OCI-LY3 (cell line): ENCODE results near the gene MRPL32.

Experiments
- H2AFZ ChIP-seq: fragments of 200-600, 300-600 bp; shearing (Covaris generic); 2 replicates; pipeline ENCODE4 v1.6.0; 2014; ENCODE audit warnings: antibody characterized with exemption, low read depth, low read length
- H3K27ac ChIP-seq: fragments of 200-600, 300-600 bp; sonication (generic); 2 replicates; pipeline ENCODE4 v1.5.1; 2014; ENCODE audit warnings: mild to moderate bottlenecking, low read length, moderate library complexity, mixed read lengths
- H3K27me3 ChIP-seq: fragments of 200-600, 300-600 bp; sonication (generic); 2 replicates; pipeline ENCODE4 v1.6.1; 2014; ENCODE audit warnings: low read depth, low read length, mixed read lengths
- H3K36me3 ChIP-seq: fragments of 200-600, 300-600 bp; sonication (generic); replicated peaks from 2 replicates; pipeline ENCODE3; 2014; ENCODE audit warnings: low read depth, low read length, mixed read lengths
- H3K4me1 ChIP-seq: fragments of 300-600, 200-600 bp; sonication (generic); 2 replicates; pipeline ENCODE4 v1.6.1; 2014; ENCODE audit warnings: low read length, mixed read lengths
- H3K4me2 ChIP-seq: fragments of 200-600, 300-600 bp; sonication (generic); 2 replicates; pipeline ENCODE4 v1.6.1; 2014; ENCODE audit warnings: low read length, mixed read lengths
- H3K4me3 ChIP-seq: fragments of 300-600, 200-600 bp; sonication (generic); 2 replicates; pipeline ENCODE4 v1.5.1; 2014; ENCODE audit warnings: antibody characterized with exemption, mild to moderate bottlenecking, low read length, moderate library complexity
- H3K79me2 ChIP-seq: fragments of 300-600, 200-600 bp; shearing (Covaris generic); 2 replicates; pipeline ENCODE4 v1.6.1; 2014; ENCODE audit warnings: mild to moderate bottlenecking, low read length, mixed read lengths
- H3K9ac ChIP-seq: fragments of 300-600, 200-600 bp; shearing (Covaris generic); 2 replicates; pipeline ENCODE4 v1.6.0; 2014; ENCODE audit warnings: mild to moderate bottlenecking, low read length, moderate library complexity
- H3K9me3 ChIP-seq: fragments of 200-600, 300-600 bp; shearing (Covaris generic); 2 replicates; pipeline ENCODE4 v1.6.1; 2014; ENCODE audit warnings: low read length, mixed read lengths; ENCODE audit not compliant: insufficient read depth
- H4K20me1 ChIP-seq: fragments of 200-600, 300-600 bp; sonication (generic); 2 replicates; pipeline ENCODE4 v1.6.1; 2016; ENCODE audit warnings: low read length, mixed read lengths; ENCODE audit not compliant: insufficient read depth
- EZH2phosphoT487 ChIP-seq: fragments of 200-600 bp; shearing (Covaris generic); IDR thresholded peaks from 2 replicates; pipeline ENCODE4 v1.6.1; 2018; ENCODE audit warnings: antibody characterized with exemption, mixed run types, low read depth
- TF ChIP-seq, protein P1 (sequence below): fragments of 200-600, 300-600 bp; sonication (generic); IDR thresholded peaks from 2 replicates; pipeline ENCODE4 v1.5.1; 2014; ENCODE audit warnings: antibody characterized with exemption, low read length, low read depth

MRPL32 gene

DNA sequence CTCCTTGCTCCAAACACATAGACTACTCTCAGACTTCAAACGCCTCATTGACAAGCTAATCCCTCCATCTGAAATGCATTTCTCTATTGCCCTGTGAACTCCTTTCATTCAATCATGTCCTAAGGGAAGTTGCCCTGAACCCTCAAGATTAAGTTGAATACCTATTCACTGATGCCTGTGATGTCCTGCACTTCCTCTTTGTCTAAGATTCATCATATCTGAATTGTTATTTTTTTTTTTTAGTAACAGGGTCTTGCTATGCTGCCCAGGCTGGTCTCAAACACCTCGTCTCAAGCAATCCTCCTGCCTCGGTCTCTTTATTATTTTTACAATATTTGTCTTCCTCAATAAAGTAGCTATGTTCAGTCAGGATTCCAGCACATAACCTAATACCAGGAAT is 3.4 kb upstream of the MRPL32 start:
- no peaks in the 10 kb centered on the region for H3K9me3 ChIP-seq
- no peaks in the 10 kb centered on the region for H3K27me3 ChIP-seq
- peaks cover 94% of the 10 kb centered on the region for H3K79me2 ChIP-seq
- peaks cover 47% of the 10 kb centered on the region for H3K36me3 ChIP-seq
- no peak overlapping the region for H3K4me3 ChIP-seq
- peaks cover 48% of the 10 kb centered on the region for H4K20me1 ChIP-seq
- H3K4me1 ChIP-seq, result peaks cover 25% of the 10 kb centered on the region
- H3K4me2 ChIP-seq, result no peak overlapping the region
- H2AFZ ChIP-seq, result no peak overlapping the region
- H3K9ac ChIP-seq, result no peak overlapping the region
- no peak for TF ChIP-seq EZH2phosphoT487
- TF ChIP-seq, protein P1, sequence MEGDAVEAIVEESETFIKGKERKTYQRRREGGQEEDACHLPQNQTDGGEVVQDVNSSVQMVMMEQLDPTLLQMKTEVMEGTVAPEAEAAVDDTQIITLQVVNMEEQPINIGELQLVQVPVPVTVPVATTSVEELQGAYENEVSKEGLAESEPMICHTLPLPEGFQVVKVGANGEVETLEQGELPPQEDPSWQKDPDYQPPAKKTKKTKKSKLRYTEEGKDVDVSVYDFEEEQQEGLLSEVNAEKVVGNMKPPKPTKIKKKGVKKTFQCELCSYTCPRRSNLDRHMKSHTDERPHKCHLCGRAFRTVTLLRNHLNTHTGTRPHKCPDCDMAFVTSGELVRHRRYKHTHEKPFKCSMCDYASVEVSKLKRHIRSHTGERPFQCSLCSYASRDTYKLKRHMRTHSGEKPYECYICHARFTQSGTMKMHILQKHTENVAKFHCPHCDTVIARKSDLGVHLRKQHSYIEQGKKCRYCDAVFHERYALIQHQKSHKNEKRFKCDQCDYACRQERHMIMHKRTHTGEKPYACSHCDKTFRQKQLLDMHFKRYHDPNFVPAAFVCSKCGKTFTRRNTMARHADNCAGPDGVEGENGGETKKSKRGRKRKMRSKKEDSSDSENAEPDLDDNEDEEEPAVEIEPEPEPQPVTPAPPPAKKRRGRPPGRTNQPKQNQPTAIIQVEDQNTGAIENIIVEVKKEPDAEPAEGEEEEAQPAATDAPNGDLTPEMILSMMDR, result no peak
- no peak overlapping the region for H3K27ac ChIP-seq

- H4K20me1 ChIP-seq, result peaks cover 49% of the 10 kb centered on the region
- no peak for TF ChIP-seq EZH2phosphoT487
- TF ChIP-seq, protein P1, result no peak
- H3K4me1 ChIP-seq, result peaks cover 31% of the 10 kb centered on the region
- H3K36me3 ChIP-seq, result peaks cover 46% of the 10 kb centered on the region
- H3K27ac ChIP-seq, result no peak overlapping the region
- no peaks in the 10 kb centered on the region for H3K27me3 ChIP-seq
- no peak overlapping the region for H2AFZ ChIP-seq
- H3K79me2 ChIP-seq, result peaks cover 99% of the 10 kb centered on the region
- no peaks in the 10 kb centered on the region for H3K9me3 ChIP-seq
- H3K4me2 ChIP-seq, result peak overlapping the region; percentile 5; the same call in 1 of the 2 replicates
- no peak overlapping the region for H3K4me3 ChIP-seq
- no peak overlapping the region for H3K9ac ChIP-seq
Measured at GRCh38 chr7:42929449-42929848, 2.7 kb upstream of the MRPL32 start.

DNA sequence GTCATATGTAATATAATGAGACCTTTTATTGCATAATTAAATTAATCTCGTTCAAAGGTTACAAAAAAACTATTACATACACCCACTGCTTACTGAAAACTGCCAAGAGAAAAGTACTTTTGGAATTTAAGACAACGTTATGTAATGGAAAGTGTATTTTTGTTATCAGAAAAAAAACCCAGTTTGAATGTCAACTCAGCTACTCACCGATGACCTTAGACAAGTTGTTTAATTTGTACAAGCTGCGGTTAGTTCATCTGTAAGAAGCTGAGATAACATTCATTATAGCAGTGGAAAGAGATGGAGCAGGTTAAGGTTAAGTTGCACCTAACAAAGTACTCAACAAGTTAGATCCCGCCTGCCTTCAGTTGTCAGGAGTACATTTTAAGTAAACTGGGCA is 1.3 kb upstream of the MRPL32 start:
- TF ChIP-seq, protein P1, result no peak
- no peak for TF ChIP-seq EZH2phosphoT487
- peaks cover 93% of the 10 kb centered on the region for H3K79me2 ChIP-seq
- H3K9me3 ChIP-seq, result no peaks in the 10 kb centered on the region
- H3K4me2 ChIP-seq, result peak overlapping the region; percentile 92
- H2AFZ ChIP-seq, result no peak overlapping the region
- H3K36me3 ChIP-seq, result peaks cover 42% of the 10 kb centered on the region
- peak overlapping the region; percentile 59; the same call in 1 of the 2 replicates for H3K27ac ChIP-seq
- peaks cover 46% of the 10 kb centered on the region for H4K20me1 ChIP-seq
- peak overlapping the region; percentile 93 for H3K9ac ChIP-seq
- H3K27me3 ChIP-seq, result no peaks in the 10 kb centered on the region
- H3K4me3 ChIP-seq, result peak overlapping the region; percentile 86
- peaks cover 43% of the 10 kb centered on the region for H3K4me1 ChIP-seq

- Histone ChIP-seq H3K27me3 (no peaks in the 10 kb centered on the region), H3K4me1 (peaks cover 48% of the 10 kb centered on the region)
Measured at GRCh38 chr7:42931447-42931833, 736 bp upstream of the MRPL32 start.

More at GRCh38 chr7:42931447-42931833, 736 bp upstream of the MRPL32 start:
- Histone ChIP-seq H3K4me3 (peak overlapping the region; percentile 86), H3K27ac (peak overlapping the region; percentile 59), H3K4me2 (peak overlapping the region; percentile 92), H3K36me3 (peaks cover 40% of the 10 kb centered on the region), H3K9me3 (no peaks in the 10 kb centered on the region), H4K20me1 (peaks cover 46% of the 10 kb centered on the region), H3K9ac (peak overlapping the region; percentile 93), H2AFZ (peak overlapping the region; percentile 30; the same call in 1 of the 2 replicates), H3K79me2 (peaks cover 89% of the 10 kb centered on the region)
- TF ChIP-seq, protein P1, result no peak
- no peak for TF ChIP-seq EZH2phosphoT487
